ENCODE results near the gene CABLES1. TPM values are rescaled to one million over a fixed set of nuclear protein-coding genes. Genes with fewer than 3 reads are reported as not detected.

The CABLES1 gene
- polyA plus RNA-seq, 1 donor (not counting 4 experiments of a cell fraction or from before 2014, with no cell fraction given) = 1.00 TPM

DNA sequence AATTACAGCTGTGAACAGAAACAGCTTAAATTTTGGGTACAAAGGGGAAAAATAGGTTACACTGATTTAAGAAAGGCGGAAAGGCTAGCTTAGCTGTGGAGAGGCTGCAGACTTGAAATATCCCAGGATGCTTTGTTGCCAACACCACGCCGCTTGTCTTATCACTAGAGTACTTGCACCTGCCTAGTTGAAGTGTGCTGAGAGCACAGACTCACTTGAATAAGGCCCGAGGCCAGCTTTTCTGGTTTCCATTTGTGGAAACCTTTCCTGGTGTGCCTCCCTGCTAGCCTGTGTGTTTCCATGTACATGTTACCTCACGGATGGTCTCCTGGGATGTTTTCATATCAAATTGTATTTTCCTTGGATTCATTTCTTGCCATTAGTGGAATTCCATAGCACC is 3.2 kb downstream of the CABLES1 start:
- no peaks in the 10 kb centered on the region for H3K9me3 ChIP-seq (ENCODE audit: control insufficient read depth, low read depth, low read length)
- H3K4me2 ChIP-seq (ENCODE audit: control insufficient read depth, extremely low read depth, insufficient read depth, low read depth, low read length) = no peak overlapping the region
- DNase-seq (ENCODE audit: low read depth, low spot score) (no peak), FAIRE-seq (no peak)
- no peaks in the 10 kb centered on the region for H3K79me2 ChIP-seq (ENCODE audit: control insufficient read depth, insufficient read depth, low read length)
- no peaks in the 10 kb centered on the region for H3K36me3 ChIP-seq (ENCODE audit: control insufficient read depth in 2 of 2, extremely low read depth in 1 of 2, insufficient read depth in 2 of 2, low read length in 2 of 2)
- no peaks in the 10 kb centered on the region for H3K9me1 ChIP-seq (ENCODE audit: control insufficient read depth, extremely low read depth, insufficient read depth, low read length)
- TF ChIP-seq, protein P1, sequence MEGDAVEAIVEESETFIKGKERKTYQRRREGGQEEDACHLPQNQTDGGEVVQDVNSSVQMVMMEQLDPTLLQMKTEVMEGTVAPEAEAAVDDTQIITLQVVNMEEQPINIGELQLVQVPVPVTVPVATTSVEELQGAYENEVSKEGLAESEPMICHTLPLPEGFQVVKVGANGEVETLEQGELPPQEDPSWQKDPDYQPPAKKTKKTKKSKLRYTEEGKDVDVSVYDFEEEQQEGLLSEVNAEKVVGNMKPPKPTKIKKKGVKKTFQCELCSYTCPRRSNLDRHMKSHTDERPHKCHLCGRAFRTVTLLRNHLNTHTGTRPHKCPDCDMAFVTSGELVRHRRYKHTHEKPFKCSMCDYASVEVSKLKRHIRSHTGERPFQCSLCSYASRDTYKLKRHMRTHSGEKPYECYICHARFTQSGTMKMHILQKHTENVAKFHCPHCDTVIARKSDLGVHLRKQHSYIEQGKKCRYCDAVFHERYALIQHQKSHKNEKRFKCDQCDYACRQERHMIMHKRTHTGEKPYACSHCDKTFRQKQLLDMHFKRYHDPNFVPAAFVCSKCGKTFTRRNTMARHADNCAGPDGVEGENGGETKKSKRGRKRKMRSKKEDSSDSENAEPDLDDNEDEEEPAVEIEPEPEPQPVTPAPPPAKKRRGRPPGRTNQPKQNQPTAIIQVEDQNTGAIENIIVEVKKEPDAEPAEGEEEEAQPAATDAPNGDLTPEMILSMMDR (optimal IDR thresholded peaks at IDR 0.05 in 1 of 3, IDR thresholded peaks at IDR 0.05 in 1 of 3, conservative IDR thresholded peaks at IDR 0.05 in 1 of 3; ENCODE audit: extremely low read depth in 1 of 3, insufficient read depth in 2 of 3, low read length in 3 of 3) = no peak
- no peak for TF ChIP-seq EZH2 (IDR thresholded peaks at IDR 0.05; ENCODE audit: low read length)
- dilution Hi-C loops (cut with MboI; ENCODE audit: extremely low pct_ligation_motif_present, low sequenced_read_pairs) = no loop called here
- H3K27ac ChIP-seq (ENCODE audit: control insufficient read depth, insufficient read depth, low read length) = no peak overlapping the region
- peaks cover 29% of the 10 kb centered on the region for H3K27me3 ChIP-seq (ENCODE audit: control insufficient read depth, extremely low read depth, insufficient read depth, low read length)
- peaks cover 40% of the 10 kb centered on the region for H3K4me1 ChIP-seq (ENCODE audit: control insufficient read depth, extremely low read depth, insufficient read depth, low read length)
- no peak overlapping the region for H3K4me3 ChIP-seq (ENCODE audit: control insufficient read depth in 2 of 3, extremely low read depth in 1 of 3, insufficient read depth in 2 of 3, low read depth in 1 of 3, low read length in 3 of 3)
- H3K9ac ChIP-seq (ENCODE audit: control insufficient read depth, extremely low read depth, insufficient read depth, low read length) = no peak overlapping the region
- no peak overlapping the region for H2AFZ ChIP-seq (ENCODE audit: control insufficient read depth, low read length)
- no peaks in the 10 kb centered on the region for H4K20me1 ChIP-seq (ENCODE audit: control insufficient read depth, extremely low read depth, insufficient read depth, low read length)

DNA sequence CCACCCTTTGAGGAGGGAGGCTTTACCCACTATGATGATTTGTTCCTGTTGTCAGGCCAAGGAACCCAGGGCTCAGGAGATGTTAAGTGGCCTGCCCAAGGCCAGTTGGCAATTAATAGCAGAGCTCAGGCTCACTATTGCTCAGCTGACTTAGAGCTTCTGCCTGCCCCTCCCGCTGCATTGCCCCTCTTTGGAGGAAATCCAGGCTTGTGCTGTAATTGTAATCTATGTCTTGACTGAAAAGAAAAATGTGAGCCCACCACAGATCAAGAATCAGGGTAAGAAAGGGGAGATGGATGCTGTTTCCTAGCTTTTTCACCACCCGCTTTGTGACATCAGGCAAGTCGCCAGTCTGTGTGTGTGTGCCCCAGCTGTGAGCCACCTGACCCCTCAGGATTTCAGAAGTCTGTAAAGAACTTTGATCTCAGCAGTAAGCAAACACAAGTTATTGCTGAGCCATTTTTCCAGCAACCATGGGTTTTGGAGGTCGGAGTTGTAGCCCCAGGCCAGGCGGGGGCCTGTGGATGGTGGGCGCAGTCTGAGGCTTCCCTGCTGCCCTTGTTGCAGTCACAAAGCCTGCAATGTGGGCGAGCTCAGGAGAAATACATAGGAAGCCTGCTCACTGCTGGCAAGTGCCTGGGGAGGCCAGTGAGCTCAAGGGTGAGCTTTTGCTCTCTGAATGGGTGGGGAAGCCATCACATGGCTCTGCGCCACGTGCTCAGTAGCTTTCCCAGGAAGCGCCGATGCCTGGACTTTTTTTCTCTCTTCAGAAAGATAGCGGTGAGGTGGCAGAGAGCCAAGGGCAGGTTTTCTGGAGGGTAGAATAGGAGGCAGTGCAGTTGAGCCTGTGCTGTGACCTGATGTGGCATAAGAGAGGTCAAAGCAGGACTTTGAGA is 6.1 kb downstream of the CABLES1 start:
- H3K9ac ChIP-seq (ENCODE audit: control insufficient read depth, extremely low read depth, insufficient read depth, low read length) = no peak overlapping the region
- H3K79me2 ChIP-seq (ENCODE audit: control insufficient read depth, insufficient read depth, low read length) = no peaks in the 10 kb centered on the region
- H3K4me1 ChIP-seq (ENCODE audit: control insufficient read depth, extremely low read depth, insufficient read depth, low read length) = peaks cover 36% of the 10 kb centered on the region
- no peak overlapping the region for H3K27ac ChIP-seq (ENCODE audit: control insufficient read depth, insufficient read depth, low read length)
- no peak overlapping the region for H3K4me3 ChIP-seq (ENCODE audit: control insufficient read depth in 2 of 3, extremely low read depth in 1 of 3, insufficient read depth in 2 of 3, low read depth in 1 of 3, low read length in 3 of 3)
- H3K27me3 ChIP-seq (ENCODE audit: control insufficient read depth, extremely low read depth, insufficient read depth, low read length) = peaks cover 24% of the 10 kb centered on the region
- no peak for FAIRE-seq
- H4K20me1 ChIP-seq (ENCODE audit: control insufficient read depth, extremely low read depth, insufficient read depth, low read length) = no peaks in the 10 kb centered on the region
- H3K9me3 ChIP-seq (ENCODE audit: control insufficient read depth, low read depth, low read length) = no peaks in the 10 kb centered on the region
- no peak for DNase-seq (ENCODE audit: low read depth, low spot score)
- dilution Hi-C loops (cut with MboI; ENCODE audit: extremely low pct_ligation_motif_present, low sequenced_read_pairs) = no loop called here
- H2AFZ ChIP-seq (ENCODE audit: control insufficient read depth, low read length) = no peak overlapping the region
- TF ChIP-seq EZH2 (IDR thresholded peaks at IDR 0.05; ENCODE audit: low read length) = no peak
- TF ChIP-seq, protein P1 (optimal IDR thresholded peaks at IDR 0.05 in 1 of 3, IDR thresholded peaks at IDR 0.05 in 1 of 3, conservative IDR thresholded peaks at IDR 0.05 in 1 of 3; ENCODE audit: extremely low read depth in 1 of 3, insufficient read depth in 2 of 3, low read length in 3 of 3) = no peak
- no peak overlapping the region for H3K4me2 ChIP-seq (ENCODE audit: control insufficient read depth, extremely low read depth, insufficient read depth, low read depth, low read length)
- H3K36me3 ChIP-seq (ENCODE audit: control insufficient read depth in 2 of 2, extremely low read depth in 1 of 2, insufficient read depth in 2 of 2, low read length in 2 of 2) = no peaks in the 10 kb centered on the region
- H3K9me1 ChIP-seq (ENCODE audit: control insufficient read depth, extremely low read depth, insufficient read depth, low read length) = no peaks in the 10 kb centered on the region

Measured in keratinocyte (primary cell).